Activated CD4-positive, alpha-beta T cell treated with anti-CD3 and anti-CD28 coated beads for 36 hours (primary cell): ENCODE measurements around the gene PLCD3. TPM values are rescaled to one million over a fixed set of nuclear protein-coding genes. Genes with fewer than 3 reads are reported as not detected.

ENCODE experiments used
- ATAC-seq: fragments of 200-7000 bp; cut with Tn5 transposase; one replicate; pipeline ENCODE4 v1.10.0; 2021; ENCODE audit warnings: mild to moderate bottlenecking, moderate library complexity
- CTCF ChIA-PET: fragments of 350-600 bp; sonication (Branson Sonifier 250); formaldehyde crosslinking; loops from one replicate; lab custom pipeline; 2021; ENCODE audit warnings: antibody characterized with exemption; lab: Charles Lee
- POLR2A ChIA-PET: fragments of 350-600 bp; sonication (Branson Sonifier 250); formaldehyde crosslinking; loops from one replicate; lab custom pipeline; 2021; ENCODE audit warnings: antibody characterized with exemption, inconsistent platforms; lab: Charles Lee
- DNase-seq: peaks from one replicate; pipeline ENCODE4 v3.0.0-alpha.2; 2020
- H3K27ac Mint-ChIP-seq: one replicate; pipeline ENCODE4 v1.8.0; 2021; ENCODE audit warnings: mixed read lengths
- H3K27me3 Mint-ChIP-seq: one replicate; pipeline ENCODE4 v1.8.0; 2021; ENCODE audit warnings: mixed read lengths
- H3K36me3 Mint-ChIP-seq: one replicate; pipeline ENCODE4 v1.8.0; 2021; ENCODE audit warnings: low read depth, mixed read lengths
- H3K4me1 Mint-ChIP-seq: one replicate; pipeline ENCODE4 v1.8.0; 2021; ENCODE audit warnings: mixed read lengths
- H3K4me3 Mint-ChIP-seq: one replicate; pipeline ENCODE4 v1.8.0; 2021; ENCODE audit warnings: mild to moderate bottlenecking, moderate library complexity, mixed read lengths
- H3K9me3 Mint-ChIP-seq: one replicate; pipeline ENCODE4 v1.8.0; 2021; ENCODE audit warnings: low read depth, mixed read lengths
- intact Hi-C, 2 experiments: fragments of 100-400 bp; cut with DNase I in 1 of 2; cut with micrococcal nuclease in 1 of 2; formaldehyde crosslinking; loops; one replicate each; pipeline versions ENCODE4 v1.14.2 to v1.15.1; 2022 to 2024; cut with DNase I, micrococcal nuclease
- total RNA-seq, 2 experiments: library from RNA; stranded (reverse); gene quantifications; one replicate each; pipeline ENCODE4 v1.2.3, GENCODE V29; 2021

Gene PLCD3
- total RNA-seq, 2 experiments from 2014 or later: 2.9 to 3.4 TPM

- Mint-ChIP-seq H3K27ac (no peak overlapping the region), H3K36me3 (peaks cover 51% of the 10 kb centered on the region)
- POLR2A ChIA-PET: no interaction called here
Observed at GRCh38 chr17:45102856-45103255, 29.5 kb downstream of the PLCD3 start.

GRCh38 chr17:45101883-45102811, 30.2 kb downstream of the PLCD3 start:
- no peaks in the 10 kb centered on the region for H3K27me3 Mint-ChIP-seq
- H3K9me3 Mint-ChIP-seq: no peaks in the 10 kb centered on the region
- no peak for DNase-seq
- H3K4me1 Mint-ChIP-seq: no peaks in the 10 kb centered on the region
- intact Hi-C loops: no loop called here
- H3K4me3 Mint-ChIP-seq: no peak overlapping the region
- H3K27ac Mint-ChIP-seq: peak overlapping the region; percentile 49
- H3K36me3 Mint-ChIP-seq: peaks cover 55% of the 10 kb centered on the region
- CTCF ChIA-PET: interaction anchor here (0.5 to 1.2 kb wide), 4 partner anchors 31 to 290 kb away, joined by 3 to 4 read pairs (median 3); no protein-coding TSS in a partner anchor
- ATAC-seq: no peak
- POLR2A ChIA-PET: no interaction called here

More at GRCh38 chr17:45102856-45103255, 29.5 kb downstream of the PLCD3 start:
- CTCF ChIA-PET: interaction anchor here (0.5 to 1.2 kb wide), 4 partner anchors 31 to 185 kb away, joined by 3 to 4 read pairs (median 3); no protein-coding TSS in a partner anchor
- intact Hi-C loops: no loop called here
- Mint-ChIP-seq H3K4me3 (no peak overlapping the region), H3K9me3 (no peaks in the 10 kb centered on the region), H3K27me3 (no peaks in the 10 kb centered on the region), H3K4me1 (no peaks in the 10 kb centered on the region)
- DNase-seq (no peak), ATAC-seq (no peak)

DNA sequence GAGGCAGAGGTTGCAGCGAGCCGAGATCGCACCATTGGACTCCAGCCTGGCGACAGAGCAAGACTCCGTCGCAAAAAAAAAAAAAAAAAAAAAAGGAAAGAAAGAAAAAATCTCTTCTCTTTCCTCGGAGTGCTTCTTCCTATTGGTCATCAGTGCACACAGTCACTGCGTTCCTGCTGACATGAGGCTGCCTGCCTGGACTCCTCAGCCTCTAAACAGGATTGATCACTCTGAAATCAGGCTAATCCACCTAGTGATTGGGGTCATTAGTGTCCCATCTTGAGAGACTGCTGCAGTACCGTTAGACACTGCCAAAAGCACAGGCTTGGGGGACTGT, 30.8 kb downstream of the PLCD3 start:
- H3K4me3 Mint-ChIP-seq: no peak overlapping the region
- no peak for ATAC-seq
- H3K36me3 Mint-ChIP-seq: peaks cover 54% of the 10 kb centered on the region
- intact Hi-C loops: no loop called here
- no peaks in the 10 kb centered on the region for H3K27me3 Mint-ChIP-seq
- CTCF ChIA-PET: interaction anchor here (0.5 to 1.2 kb wide), 2 partner anchors 30 to 289 kb away, joined by 3 read pairs; no protein-coding TSS in a partner anchor
- POLR2A ChIA-PET: no interaction called here
- no peak for DNase-seq
- H3K4me1 Mint-ChIP-seq: no peaks in the 10 kb centered on the region
- H3K27ac Mint-ChIP-seq: no peak overlapping the region
- no peaks in the 10 kb centered on the region for H3K9me3 Mint-ChIP-seq

GRCh38 chr17:45098869-45099616, 33.3 kb downstream of the PLCD3 start:
- H3K4me1 Mint-ChIP-seq: no peaks in the 10 kb centered on the region
- no peak overlapping the region for H3K27ac Mint-ChIP-seq
- no peaks in the 10 kb centered on the region for H3K9me3 Mint-ChIP-seq
- POLR2A ChIA-PET: no interaction called here
- intact Hi-C loops: loop anchor here in 1 of 2 experiments (1.0 to 5.0 kb wide), 3 partner anchors 36 to 179 kb away; partner anchors contain the start of gene DCAKD
- ATAC-seq (peak; percentile 98), DNase-seq (peak; percentile 89)
- CTCF ChIA-PET: interaction anchor here (0.6 to 2.8 kb wide), 27 partner anchors 8 to 319 kb away, joined by 3 to 13 read pairs (median 4); partner anchors contain the start of genes ACBD4, DCAKD, NMT1 and PLCD3
- no peak overlapping the region for H3K4me3 Mint-ChIP-seq
- no peaks in the 10 kb centered on the region for H3K27me3 Mint-ChIP-seq
- peaks cover 54% of the 10 kb centered on the region for H3K36me3 Mint-ChIP-seq

GRCh38 chr17:45098081-45098868, 34.0 kb downstream of the PLCD3 start:
- Mint-ChIP-seq H3K27me3 (no peaks in the 10 kb centered on the region), H3K36me3 (peaks cover 56% of the 10 kb centered on the region)

DNA sequence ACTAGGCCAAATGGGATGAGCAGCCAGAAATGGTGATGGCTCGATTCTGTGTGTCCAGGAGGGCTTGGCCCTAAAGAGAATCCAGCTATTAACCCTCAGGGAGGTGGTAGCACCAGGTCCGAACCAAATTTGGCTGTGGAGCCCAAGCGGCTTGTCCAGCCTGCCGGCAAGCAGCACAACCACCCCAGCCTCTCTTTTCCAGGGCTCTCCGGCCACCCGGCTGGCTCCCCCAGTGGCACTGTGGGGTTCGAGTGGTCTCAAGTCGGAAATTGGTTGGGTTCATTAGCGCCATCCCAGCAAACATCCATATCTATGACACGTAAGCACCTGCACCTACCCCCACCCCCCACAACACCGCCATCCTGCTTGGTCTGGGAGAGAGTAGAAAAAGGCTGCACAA, 35.4 kb downstream of the PLCD3 start:
- intact Hi-C loops: loop anchor here in 1 of 2 experiments (2.0 to 5.0 kb wide), 2 partner anchors 36 to 45 kb away; partner anchors contain the start of genes DCAKD and PLCD3
- no peaks in the 10 kb centered on the region for H3K9me3 Mint-ChIP-seq
- ChIA-PET CTCF (interaction anchor here (0.6 to 1.3 kb wide), 3 partner anchors 30 to 256 kb away, joined by 3 read pairs; no protein-coding TSS in a partner anchor), POLR2A (interaction anchor here (0.9 kb wide), 1 partner anchor 19 kb away, joined by 3 read pairs; no protein-coding TSS in a partner anchor)
- H3K4me3 Mint-ChIP-seq: no peak overlapping the region
- no peak overlapping the region for H3K27ac Mint-ChIP-seq
- no peaks in the 10 kb centered on the region for H3K4me1 Mint-ChIP-seq
- peaks cover 55% of the 10 kb centered on the region for H3K36me3 Mint-ChIP-seq
- no peak for ATAC-seq
- H3K27me3 Mint-ChIP-seq: no peaks in the 10 kb centered on the region
- DNase-seq: no peak

More at GRCh38 chr17:45098081-45098868, 34.0 kb downstream of the PLCD3 start:
- no peaks in the 10 kb centered on the region for H3K4me1 Mint-ChIP-seq
- H3K27ac Mint-ChIP-seq: no peak overlapping the region
- POLR2A ChIA-PET: no interaction called here
- DNase-seq: no peak
- CTCF ChIA-PET: interaction anchor here (0.6 to 2.8 kb wide), 16 partner anchors 8 to 840 kb away, joined by 3 to 13 read pairs (median 4); partner anchors contain the start of genes NMT1 and PLCD3
- no peak overlapping the region for H3K4me3 Mint-ChIP-seq
- intact Hi-C loops: loop anchor here in 1 of 2 experiments (2.0 to 5.0 kb wide), 2 partner anchors 35 to 46 kb away; partner anchors contain the start of gene DCAKD
- no peaks in the 10 kb centered on the region for H3K9me3 Mint-ChIP-seq
- ATAC-seq: no peak

- H3K4me3 Mint-ChIP-seq: no peak overlapping the region
- no peak overlapping the region for H3K27ac Mint-ChIP-seq
- DNase-seq: peak; percentile 25
- peaks cover 59% of the 10 kb centered on the region for H3K36me3 Mint-ChIP-seq
- ATAC-seq: no peak
- H3K4me1 Mint-ChIP-seq: no peaks in the 10 kb centered on the region
- H3K27me3 Mint-ChIP-seq: no peaks in the 10 kb centered on the region
- ChIA-PET CTCF (interaction anchor here (0.9 to 1.6 kb wide), 3 partner anchors 25 to 53 kb away, joined by 3 read pairs; no protein-coding TSS in a partner anchor), POLR2A (no interaction called here)
- intact Hi-C loops: loop anchor here in 1 of 2 experiments (2.0 to 5.0 kb wide), 2 partner anchors 37 to 44 kb away; partner anchors contain the start of genes DCAKD and PLCD3
- no peaks in the 10 kb centered on the region for H3K9me3 Mint-ChIP-seq
Observed at GRCh38 chr17:45096141-45096540, 36.2 kb downstream of the PLCD3 start.

GRCh38 chr17:45093444-45094110, 38.7 kb downstream of the PLCD3 start:
- intact Hi-C loops: no loop called here
- Mint-ChIP-seq H3K27ac (no peak overlapping the region), H3K4me3 (no peak overlapping the region), H3K36me3 (peaks cover 59% of the 10 kb centered on the region), H3K9me3 (no peaks in the 10 kb centered on the region), H3K27me3 (no peaks in the 10 kb centered on the region), H3K4me1 (no peaks in the 10 kb centered on the region)
- CTCF ChIA-PET: interaction anchor here (0.7 kb wide), 1 partner anchor 71 kb away, joined by 3 read pairs; no protein-coding TSS in a partner anchor
- ATAC-seq (no peak), DNase-seq (no peak)
- POLR2A ChIA-PET: no interaction called here

DNA sequence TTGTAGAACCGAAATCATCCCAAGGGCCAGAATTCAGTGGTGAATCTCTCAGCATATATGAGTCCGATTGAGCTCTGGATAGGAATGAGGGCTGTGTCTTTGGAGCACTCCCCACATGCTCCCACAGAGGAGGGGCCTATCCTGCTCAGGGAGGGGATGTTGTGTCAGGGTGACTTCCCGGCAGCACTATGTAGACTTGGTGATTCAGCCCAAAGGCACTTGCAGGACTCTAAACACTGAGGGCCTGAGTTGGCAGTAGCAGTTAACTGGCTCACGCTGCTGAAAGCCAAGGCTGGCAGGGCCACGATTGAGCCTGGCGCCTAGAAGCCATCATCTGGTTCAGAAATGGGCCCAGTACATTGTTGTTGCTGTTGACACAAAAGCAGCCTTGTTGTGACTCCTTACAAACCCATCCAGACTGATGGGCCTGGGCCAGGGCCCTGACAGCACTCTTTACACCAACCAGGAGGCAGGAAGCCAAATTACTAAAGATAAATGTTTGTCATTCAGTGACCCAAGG, 39.3 kb downstream of the PLCD3 start:
- no peak overlapping the region for H3K4me3 Mint-ChIP-seq
- no peaks in the 10 kb centered on the region for H3K9me3 Mint-ChIP-seq
- ATAC-seq: no peak
- H3K27me3 Mint-ChIP-seq: no peaks in the 10 kb centered on the region
- DNase-seq: no peak
- H3K27ac Mint-ChIP-seq: no peak overlapping the region
- no peaks in the 10 kb centered on the region for H3K4me1 Mint-ChIP-seq
- intact Hi-C loops: no loop called here
- POLR2A ChIA-PET: no interaction called here
- CTCF ChIA-PET: no interaction called here
- H3K36me3 Mint-ChIP-seq: peaks cover 60% of the 10 kb centered on the region
